GM18519 (cell line): ENCODE data around the gene TRPV3.

Source experiments
- ATAC-seq: cut with Tn5 transposase; IDR thresholded peaks from one replicate; pipeline ENCODE4 v1.9.1; 2021; ENCODE audit warnings: mild to moderate bottlenecking, moderate library complexity; ENCODE audit not compliant: unreplicated experiment, low FRiP score

TRPV3 gene

DNA sequence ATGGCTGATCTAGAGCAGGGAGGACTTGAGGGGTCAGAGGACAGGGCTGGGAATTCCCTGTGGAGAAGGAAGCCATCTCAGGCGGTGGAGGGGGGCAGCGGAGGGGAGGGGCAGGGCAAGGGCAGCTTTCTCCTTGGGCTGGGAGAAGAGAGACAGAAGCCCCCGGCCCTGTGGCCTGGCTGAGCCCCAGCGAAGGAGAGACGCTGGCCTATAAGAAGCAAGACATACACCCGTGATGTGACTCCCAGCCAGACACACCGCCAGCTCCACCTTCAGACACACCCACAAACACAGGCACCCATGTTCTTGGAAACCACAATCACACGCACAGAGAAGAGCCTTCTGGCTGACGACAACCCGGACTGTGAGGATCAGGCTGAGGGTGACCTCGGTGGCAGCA lies 10.0 kb downstream of the TRPV3 start:
- ATAC-seq, result no peak

DNA sequence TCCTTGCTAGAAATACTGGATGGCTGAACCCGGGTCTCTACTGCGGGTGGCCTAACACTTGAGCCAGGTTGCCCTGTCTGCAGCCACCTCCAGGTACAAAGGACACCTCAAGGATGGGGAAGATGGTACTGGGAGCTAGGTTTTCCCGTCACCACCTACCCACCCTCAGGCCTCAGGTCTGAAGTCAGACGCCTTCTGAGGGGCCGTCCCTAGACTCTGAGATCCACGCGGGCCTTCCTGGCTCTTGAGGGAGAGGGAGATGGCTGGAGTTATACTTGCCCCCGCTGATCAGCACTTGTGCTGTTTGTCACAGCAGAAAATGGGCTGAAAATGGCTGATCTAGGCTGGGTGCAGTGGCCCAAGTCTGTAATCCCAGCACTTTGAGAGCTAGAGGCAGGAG lies 10.6 kb downstream of the TRPV3 start:
- ATAC-seq, result no peak

DNA sequence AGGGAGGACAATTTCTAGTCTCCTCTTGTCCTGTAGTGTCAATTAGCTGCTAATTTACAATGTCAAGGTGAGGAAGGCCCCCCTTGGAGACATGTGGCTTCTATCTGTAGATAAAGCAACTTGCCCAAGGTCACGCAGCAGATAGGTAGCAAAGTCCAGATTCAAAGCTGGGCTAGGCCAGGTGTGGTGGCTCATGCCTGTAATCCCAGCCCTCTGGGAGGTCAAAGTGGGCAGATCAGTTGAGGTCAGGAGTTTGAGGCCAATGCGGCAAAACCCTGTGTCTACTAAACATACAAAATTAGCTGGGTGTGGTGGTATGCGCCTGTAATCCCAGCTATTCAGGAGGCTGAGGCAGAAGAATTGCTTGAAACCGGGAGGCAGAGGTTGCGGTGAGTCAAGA lies 11.1 kb downstream of the TRPV3 start:
- no peak for ATAC-seq

- no peak for ATAC-seq
Measured at GRCh38 chr17:3545151-3545550, 12.5 kb downstream of the TRPV3 start.

DNA sequence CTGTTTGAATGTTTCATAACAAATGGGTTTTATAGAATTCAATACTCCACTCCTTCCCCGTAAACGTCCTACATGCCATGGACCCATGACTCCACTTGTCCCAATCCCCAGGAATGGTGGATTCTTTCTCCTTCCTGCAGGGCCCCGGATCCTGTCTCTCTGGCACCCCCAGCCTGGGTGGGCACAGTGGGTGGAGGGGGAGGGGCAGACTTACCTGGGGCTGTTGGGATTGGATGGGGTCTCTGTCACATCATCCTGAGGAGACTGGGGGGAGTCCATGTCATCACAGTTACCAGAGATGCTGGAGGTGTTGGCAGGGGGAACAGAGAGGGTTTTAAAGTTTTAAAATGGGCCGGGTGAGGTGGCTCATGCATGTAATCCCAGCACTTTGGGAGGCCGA lies 13.2 kb downstream of the TRPV3 start:
- no peak for ATAC-seq

- ATAC-seq, result no peak
Measured at GRCh38 chr17:3543453-3543852, 14.2 kb downstream of the TRPV3 start.

GRCh38 chr17:3542410-3543088 lies 15.1 kb downstream of the TRPV3 start:
- no peak for ATAC-seq

DNA sequence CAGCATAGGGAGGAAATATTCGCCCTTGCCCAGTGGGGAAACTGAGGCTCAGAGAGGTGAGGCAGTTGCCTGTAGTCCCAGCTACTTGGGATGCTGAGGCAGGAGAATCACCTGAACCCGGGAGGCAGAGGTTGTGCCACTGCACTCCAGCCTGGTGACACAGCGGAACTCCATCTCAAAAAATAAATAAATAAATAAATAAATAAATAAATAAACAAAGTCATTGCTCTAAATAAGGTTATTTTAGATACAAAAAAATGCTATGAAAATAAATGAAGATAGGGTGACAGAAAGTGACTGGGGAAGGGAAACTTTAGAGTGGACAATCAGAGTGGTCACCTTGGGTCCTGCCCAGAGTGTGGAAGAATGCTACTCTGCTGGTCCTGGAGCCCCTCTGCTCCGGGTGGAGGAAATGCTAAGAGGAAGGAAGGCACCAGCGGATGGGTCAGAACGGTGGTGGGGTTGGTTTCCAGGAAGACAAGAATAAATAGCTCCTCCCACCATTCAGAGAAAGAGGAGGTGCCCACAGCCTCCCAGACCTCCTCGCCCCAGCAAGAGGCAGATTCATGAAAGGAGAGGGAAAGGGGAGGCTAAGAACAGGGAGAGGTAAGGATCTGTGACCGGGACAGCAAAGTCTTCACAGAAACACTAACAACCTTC lies 17.6 kb downstream of the TRPV3 start:
- no peak for ATAC-seq

DNA sequence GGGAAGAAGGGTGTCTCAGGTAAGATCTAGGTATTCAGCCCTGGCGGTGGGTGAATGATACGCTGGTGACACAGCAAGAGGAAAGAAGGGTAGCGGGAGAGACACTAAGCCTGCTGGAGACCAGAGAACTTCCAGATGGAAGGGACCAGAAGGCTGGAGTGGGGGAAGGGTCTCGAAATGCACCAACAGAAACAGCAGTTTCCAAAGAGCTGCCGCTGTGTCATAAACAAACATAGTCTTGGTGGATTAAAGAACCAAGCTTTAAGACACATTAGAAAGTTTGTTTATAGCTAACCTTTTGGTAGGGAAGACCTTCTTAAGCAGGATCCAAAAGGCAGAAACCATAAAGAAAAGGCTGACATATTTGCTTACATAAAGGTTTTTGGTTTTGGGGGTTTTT lies 20.9 kb downstream of the TRPV3 start:
- no peak for ATAC-seq

GRCh38 chr17:3535253-3535995 lies 22.2 kb downstream of the TRPV3 start:
- ATAC-seq, result no peak

GRCh38 chr17:3534881-3535252 lies 22.7 kb downstream of the TRPV3 start:
- ATAC-seq, result no peak

DNA sequence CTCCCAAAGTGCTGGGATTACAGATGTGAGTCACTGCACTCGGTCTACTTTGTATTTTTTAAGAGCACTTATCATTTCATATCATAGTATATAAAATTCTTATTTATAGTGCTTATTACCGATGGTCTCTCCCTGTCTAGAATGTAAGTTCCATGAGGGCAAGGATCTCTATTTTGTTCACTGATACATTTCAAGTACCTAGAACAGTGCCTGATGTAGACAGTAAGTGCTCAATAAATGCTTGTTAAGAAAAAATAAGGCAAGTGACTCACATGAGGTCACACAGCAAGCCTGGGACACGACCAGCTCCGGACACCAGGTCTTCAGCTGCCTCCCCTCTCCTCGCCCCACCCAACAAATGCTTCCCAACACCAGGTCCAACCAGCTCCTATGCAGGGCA lies 23.9 kb downstream of the TRPV3 start:
- no peak for ATAC-seq

DNA sequence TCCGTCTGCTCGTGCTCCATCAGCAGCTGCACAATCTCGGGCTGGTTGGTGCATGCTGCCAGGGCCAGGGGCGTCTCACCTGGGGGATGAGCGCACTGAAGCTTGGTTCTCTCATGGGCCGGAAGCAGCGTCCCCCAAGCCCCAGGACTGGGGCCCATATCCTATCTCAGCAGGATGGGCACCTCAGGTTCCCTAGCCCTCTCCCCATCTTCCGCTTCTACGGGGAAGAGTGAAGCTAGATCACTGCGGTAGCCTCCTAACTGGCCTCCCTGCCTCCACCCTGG lies 24.8 kb downstream of the TRPV3 start:
- ATAC-seq, result no peak

DNA sequence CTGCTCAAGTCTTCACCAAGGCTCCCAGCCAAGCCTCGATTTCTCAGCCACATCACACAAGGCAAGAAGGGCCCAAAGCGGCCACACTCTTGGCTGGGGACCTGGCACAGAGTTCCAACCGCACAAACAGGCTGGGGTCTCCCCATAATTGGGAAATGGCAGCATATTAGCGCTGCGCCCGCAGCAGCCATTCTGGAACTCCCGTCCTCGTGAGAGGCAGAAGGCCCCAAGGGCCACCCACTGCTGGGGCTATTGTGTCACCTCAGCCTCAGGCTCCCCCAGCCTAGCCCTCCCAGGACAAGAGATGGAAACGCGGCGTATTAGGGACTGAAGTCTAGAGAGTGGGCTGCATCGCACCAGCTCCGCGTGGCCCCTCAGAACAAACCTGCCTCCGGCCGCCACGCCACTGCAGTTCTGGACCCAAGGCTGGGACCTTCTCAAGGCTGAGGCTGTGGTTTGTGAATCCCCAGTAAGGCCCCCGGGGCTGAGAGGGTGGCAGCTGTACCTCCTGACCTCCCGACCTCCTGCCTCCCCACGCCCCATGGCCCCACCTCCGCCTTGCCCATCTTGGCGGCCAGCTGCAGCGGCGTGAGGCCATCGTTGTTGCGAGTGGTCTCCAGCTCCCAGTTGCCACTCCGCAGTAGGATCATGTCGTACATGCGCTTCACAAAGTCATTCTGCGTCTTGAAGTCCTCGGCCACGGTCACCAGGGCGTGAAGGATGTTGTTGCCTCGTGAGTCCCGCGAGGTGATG lies 25.3 kb downstream of the TRPV3 start:
- no peak for ATAC-seq

DNA sequence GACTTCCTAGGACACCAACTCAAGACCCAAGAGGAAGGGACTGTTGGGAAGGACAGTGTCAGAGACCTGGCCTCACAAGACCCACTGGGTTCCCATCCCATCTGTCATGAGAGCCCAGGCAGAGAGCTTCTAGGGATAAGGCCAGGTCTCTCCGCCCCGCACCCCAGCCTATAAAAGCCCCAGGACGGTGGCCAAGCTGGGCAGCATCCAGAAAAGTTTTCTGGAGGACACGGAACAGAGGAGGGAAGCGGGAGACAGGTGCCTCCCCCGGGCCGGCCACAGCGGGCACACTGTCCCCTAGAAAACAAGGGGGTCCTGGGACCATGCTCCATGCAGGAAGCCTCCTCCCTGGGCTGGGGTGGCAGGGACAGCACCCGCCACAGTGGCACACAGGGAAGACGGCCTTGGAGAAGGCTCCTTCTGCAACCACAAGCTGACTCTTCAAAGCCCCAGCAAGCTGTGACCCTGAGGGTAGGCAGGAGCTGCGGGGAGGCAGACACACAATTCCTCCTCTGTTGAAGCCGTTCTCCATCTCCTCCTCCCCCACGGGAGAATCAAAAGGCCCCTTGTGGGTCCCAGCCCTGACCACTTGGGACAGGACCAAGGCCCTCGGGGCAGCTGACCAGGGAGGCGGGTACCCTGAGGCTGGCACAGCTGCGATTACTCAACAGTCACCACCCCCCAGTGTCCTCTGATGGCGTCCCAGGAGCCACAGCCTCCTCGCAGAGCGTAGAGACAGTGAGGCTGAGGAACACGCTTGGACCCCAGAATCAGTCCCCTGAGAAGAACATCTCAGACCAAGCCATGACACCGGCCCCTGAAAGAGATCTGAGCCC lies 26.1 kb downstream of the TRPV3 start:
- no peak for ATAC-seq

DNA sequence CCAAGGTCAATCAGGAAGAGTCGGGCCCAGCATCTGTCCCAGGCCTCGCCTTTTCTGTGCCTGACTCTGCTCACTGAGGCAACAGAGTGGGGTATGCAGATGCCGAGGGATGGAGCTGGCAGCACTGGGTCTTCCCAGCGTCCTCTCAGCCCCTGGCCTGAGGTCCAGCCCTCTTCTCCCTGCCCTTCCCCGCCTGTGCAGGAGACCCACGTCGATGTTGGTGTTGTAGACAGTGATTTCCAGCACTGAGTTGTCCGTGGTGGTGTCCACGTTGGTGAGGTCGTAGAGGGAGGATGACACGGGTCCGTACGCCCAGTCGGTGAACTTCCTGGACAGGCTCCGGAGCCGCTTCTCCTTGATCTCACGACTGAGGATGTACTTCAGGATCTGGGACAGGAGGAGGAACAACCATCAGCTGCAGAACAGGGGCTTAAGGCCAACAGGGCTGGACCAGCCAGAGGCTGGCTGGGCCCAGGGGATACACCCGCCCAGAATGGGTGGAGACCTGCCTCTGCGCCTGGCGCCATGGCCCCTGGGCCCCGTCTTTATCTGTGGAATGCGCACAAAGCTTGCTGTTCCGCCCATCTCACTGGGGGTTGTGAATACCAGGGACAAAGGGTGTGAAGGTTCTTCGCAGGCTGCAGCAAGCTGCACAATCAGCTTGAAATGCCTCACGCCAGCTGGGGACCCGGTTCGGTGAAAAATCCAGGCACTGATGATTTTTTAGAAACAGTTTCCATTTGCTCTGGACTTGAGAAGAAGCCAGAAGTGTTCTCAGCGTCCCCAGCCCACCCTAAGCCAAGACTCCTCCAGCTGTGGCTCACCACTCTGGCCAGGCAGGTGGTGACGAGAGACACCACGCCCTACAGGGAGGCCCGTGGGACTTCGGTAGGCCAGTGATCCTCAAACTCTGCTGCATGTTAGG lies 27.5 kb downstream of the TRPV3 start:
- ATAC-seq, result no peak

DNA sequence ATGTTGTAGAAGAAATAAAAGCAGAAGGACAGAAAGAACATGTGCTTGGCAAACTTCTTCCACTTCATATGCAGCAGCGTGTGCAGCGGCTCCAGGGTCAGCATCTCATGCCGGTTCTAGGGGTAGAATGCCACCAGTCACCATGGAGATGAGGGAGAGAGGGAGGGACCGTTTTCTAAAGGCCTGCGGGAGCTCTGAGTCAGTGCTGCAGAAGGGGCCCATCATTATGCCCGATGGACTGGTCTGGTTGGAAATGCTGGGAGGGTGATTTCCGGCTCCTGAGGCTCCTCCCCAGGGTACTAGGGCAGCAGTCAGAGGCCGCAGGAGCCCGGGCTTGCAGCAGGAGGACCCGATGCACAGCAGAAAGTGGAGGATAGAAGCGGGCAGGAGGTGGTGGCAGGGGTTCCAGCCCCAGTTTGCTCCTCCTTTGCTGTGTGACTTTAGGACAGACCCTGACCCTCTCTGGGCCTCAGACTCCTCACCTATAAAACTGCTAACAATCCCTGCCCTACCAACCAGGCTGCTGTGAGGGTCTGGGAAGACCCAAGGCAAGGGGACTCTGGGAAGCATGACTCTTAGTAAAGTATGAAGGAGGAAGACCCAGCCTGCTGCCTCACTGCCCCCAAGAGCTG lies 28.6 kb downstream of the TRPV3 start:
- ATAC-seq, result no peak

GRCh38 chr17:3528403-3528851 lies 29.2 kb downstream of the TRPV3 start:
- ATAC-seq, result no peak

- ATAC-seq, result no peak
Measured at GRCh38 chr17:3527896-3528295, 29.7 kb downstream of the TRPV3 start.
